ENCODE measurements around the gene SEMA3A. TPM values are rescaled to one million over a fixed set of nuclear protein-coding genes. Genes with fewer than 3 reads are reported as not detected.
A peak's percentile ranks its signal among the peaks of the same experiment; 100 is the strongest.

SEMA3A gene
- total and polyA plus RNA-seq, 2 experiments from 2014 or later: 24.5 to 48.4 TPM

GRCh38 chr7:84095971-84096370 lies 98.6 kb downstream of the SEMA3A start:
- H3K27me3 ChIP-seq (replicated peaks; ENCODE audit: insufficient read depth): no peaks in the 10 kb centered on the region
- no peaks in the 10 kb centered on the region; the same call in 1 of the 2 replicates for H3K9me2 ChIP-seq (ENCODE audit: insufficient read depth)
- in situ Hi-C loops (cut with MboI): no loop called here
- H3K4me3 ChIP-seq: no peak overlapping the region
- no peak for DNase-seq
- no peaks in the 10 kb centered on the region for H3K4me1 ChIP-seq (ENCODE audit: insufficient read depth)
- no peaks in the 10 kb centered on the region for H3K36me3 ChIP-seq (ENCODE audit: low read depth)
- H3K9me3 ChIP-seq (ENCODE audit: low read depth): no peaks in the 10 kb centered on the region
- no peak overlapping the region for H3K27ac ChIP-seq
- TF ChIP-seq EZH2phosphoT487 (IDR thresholded peaks at IDR 0.05; ENCODE audit: insufficient read depth, low read depth) (no peak), EZH2 (IDR thresholded peaks at IDR 0.05; ENCODE audit: insufficient read depth, poor library complexity, severe bottlenecking) (no peak)
- no peaks in the 10 kb centered on the region for H3K79me2 ChIP-seq (ENCODE audit: insufficient read depth)
- WGBS, 2 experiments (ENCODE audit: low coverage in 1 of 2, low lambda C conversion rate in 2 of 2, missing lambda C conversion rate in 2 of 2): 73% methylated on average over 2 of the region's 2 CpGs
- no peaks in the 10 kb centered on the region for H4K20me1 ChIP-seq (ENCODE audit: insufficient read depth)
- H2AFZ ChIP-seq: no peak overlapping the region
- H3K9ac ChIP-seq: no peak overlapping the region
- no peaks in the 10 kb centered on the region for H3F3A ChIP-seq (ENCODE audit: insufficient read depth)
- H3K4me2 ChIP-seq (ENCODE audit: unreplicated experiment): no peak overlapping the region

- H3K36me3 ChIP-seq (ENCODE audit: low read depth): no peaks in the 10 kb centered on the region
- 79 to 86% methylated on average over 5 of the region's 5 CpGs for WGBS, 2 experiments (ENCODE audit: low coverage in 1 of 2, low lambda C conversion rate in 2 of 2, missing lambda C conversion rate in 2 of 2)
- H4K20me1 ChIP-seq (ENCODE audit: insufficient read depth): no peaks in the 10 kb centered on the region
- no peak overlapping the region for H3K27ac ChIP-seq
- no peaks in the 10 kb centered on the region; the same call in 1 of the 2 replicates for H3K9me2 ChIP-seq (ENCODE audit: insufficient read depth)
- no peak for DNase-seq
- H3K4me2 ChIP-seq (ENCODE audit: unreplicated experiment): no peak overlapping the region
- H3K79me2 ChIP-seq (ENCODE audit: insufficient read depth): no peaks in the 10 kb centered on the region
- in situ Hi-C loops (cut with MboI): no loop called here
- H2AFZ ChIP-seq: no peak overlapping the region
- H3K9me3 ChIP-seq (ENCODE audit: low read depth): no peaks in the 10 kb centered on the region
- H3F3A ChIP-seq (ENCODE audit: insufficient read depth): no peaks in the 10 kb centered on the region
- H3K4me3 ChIP-seq: no peak overlapping the region
- H3K9ac ChIP-seq: no peak overlapping the region
- no peak for TF ChIP-seq EZH2 (IDR thresholded peaks at IDR 0.05; ENCODE audit: insufficient read depth, poor library complexity, severe bottlenecking)
- TF ChIP-seq EZH2phosphoT487 (IDR thresholded peaks at IDR 0.05; ENCODE audit: insufficient read depth, low read depth): no peak
- H3K27me3 ChIP-seq (replicated peaks; ENCODE audit: insufficient read depth): no peaks in the 10 kb centered on the region
- peaks cover 11% of the 10 kb centered on the region; the same call in 1 of the 2 replicates for H3K4me1 ChIP-seq (ENCODE audit: insufficient read depth)
Measured at GRCh38 chr7:84092207-84092606, 102.4 kb downstream of the SEMA3A start.

GRCh38 chr7:84091318-84091717 lies 103.3 kb downstream of the SEMA3A start:
- Histone ChIP-seq H3K4me2 (ENCODE audit: unreplicated experiment) (no peak overlapping the region), H3K36me3 (ENCODE audit: low read depth) (no peaks in the 10 kb centered on the region), H3K9ac (no peak overlapping the region), H3K79me2 (ENCODE audit: insufficient read depth) (no peaks in the 10 kb centered on the region), H3K4me1 (ENCODE audit: insufficient read depth) (peaks cover 11% of the 10 kb centered on the region; the same call in 1 of the 2 replicates), H4K20me1 (ENCODE audit: insufficient read depth) (no peaks in the 10 kb centered on the region), H3K27me3 (replicated peaks; ENCODE audit: insufficient read depth) (no peaks in the 10 kb centered on the region), H3K9me2 (ENCODE audit: insufficient read depth) (no peaks in the 10 kb centered on the region; the same call in 1 of the 2 replicates), H3K27ac (no peak overlapping the region), H3K4me3 (no peak overlapping the region), H2AFZ (no peak overlapping the region), H3F3A (ENCODE audit: insufficient read depth) (no peaks in the 10 kb centered on the region), H3K9me3 (ENCODE audit: low read depth) (no peaks in the 10 kb centered on the region)
- WGBS, 2 experiments (ENCODE audit: low coverage in 1 of 2, low lambda C conversion rate in 2 of 2, missing lambda C conversion rate in 2 of 2): 69 to 79% methylated on average over 1 of the region's 1 CpG
- in situ Hi-C loops (cut with MboI): no loop called here
- no peak for TF ChIP-seq EZH2 (IDR thresholded peaks at IDR 0.05; ENCODE audit: insufficient read depth, poor library complexity, severe bottlenecking)
- DNase-seq: no peak

GRCh38 chr7:84088802-84089201 lies 105.8 kb downstream of the SEMA3A start:
- Histone ChIP-seq H3K9me3 (ENCODE audit: low read depth) (no peaks in the 10 kb centered on the region), H2AFZ (no peak overlapping the region), H3K27me3 (replicated peaks; ENCODE audit: insufficient read depth) (no peaks in the 10 kb centered on the region), H3K36me3 (ENCODE audit: low read depth) (no peaks in the 10 kb centered on the region), H4K20me1 (ENCODE audit: insufficient read depth) (no peaks in the 10 kb centered on the region), H3K4me2 (ENCODE audit: unreplicated experiment) (no peak overlapping the region), H3K4me3 (no peak overlapping the region), H3K9me2 (ENCODE audit: insufficient read depth) (no peaks in the 10 kb centered on the region; the same call in 1 of the 2 replicates), H3K27ac (no peak overlapping the region), H3K4me1 (ENCODE audit: insufficient read depth) (peaks cover 26% of the 10 kb centered on the region), H3F3A (ENCODE audit: insufficient read depth) (no peaks in the 10 kb centered on the region), H3K79me2 (ENCODE audit: insufficient read depth) (no peaks in the 10 kb centered on the region), H3K9ac (no peak overlapping the region)
- no peak for DNase-seq
- TF ChIP-seq EZH2 (IDR thresholded peaks at IDR 0.05; ENCODE audit: insufficient read depth, poor library complexity, severe bottlenecking) (no peak), EZH2phosphoT487 (IDR thresholded peaks at IDR 0.05; ENCODE audit: insufficient read depth, low read depth) (no peak)
- 46 to 56% methylated on average over 1 of the region's 1 CpG for WGBS, 2 experiments (ENCODE audit: low coverage in 1 of 2, low lambda C conversion rate in 2 of 2, missing lambda C conversion rate in 2 of 2)
- in situ Hi-C loops (cut with MboI): no loop called here

GRCh38 chr7:84085998-84086397 lies 108.6 kb downstream of the SEMA3A start:
- Histone ChIP-seq H3K9me3 (ENCODE audit: low read depth) (no peaks in the 10 kb centered on the region), H3K9me2 (ENCODE audit: insufficient read depth) (no peaks in the 10 kb centered on the region), H3K27ac (no peak overlapping the region), H4K20me1 (ENCODE audit: insufficient read depth) (no peaks in the 10 kb centered on the region), H3K9ac (no peak overlapping the region), H3K79me2 (ENCODE audit: insufficient read depth) (no peaks in the 10 kb centered on the region), H2AFZ (peak overlapping the region; percentile 39; the same call in 1 of the 2 replicates), H3K36me3 (ENCODE audit: low read depth) (no peaks in the 10 kb centered on the region), H3K4me1 (ENCODE audit: insufficient read depth) (peaks cover 26% of the 10 kb centered on the region), H3K4me3 (no peak overlapping the region), H3K27me3 (replicated peaks; ENCODE audit: insufficient read depth) (no peaks in the 10 kb centered on the region), H3F3A (ENCODE audit: insufficient read depth) (no peaks in the 10 kb centered on the region), H3K4me2 (ENCODE audit: unreplicated experiment) (no peak overlapping the region)
- TF ChIP-seq EZH2phosphoT487 (IDR thresholded peaks at IDR 0.05; ENCODE audit: insufficient read depth, low read depth) (no peak), EZH2 (IDR thresholded peaks at IDR 0.05; ENCODE audit: insufficient read depth, poor library complexity, severe bottlenecking) (no peak)
- 68 to 74% methylated on average over 3 of the region's 3 CpGs for WGBS, 2 experiments (ENCODE audit: low coverage in 1 of 2, low lambda C conversion rate in 2 of 2, missing lambda C conversion rate in 2 of 2)
- no peak for DNase-seq
- in situ Hi-C loops (cut with MboI): no loop called here

Data from GM23248 (cell line).